Right lobe of liver (tissue), 4 donors: ENCODE measurements around the gene ADAR.

Experiments
- CTCF ChIP-seq, 4 donors: fragments of 200-600 bp in 3 of 4; fragments of 450-650 bp in 1 of 4; IDR thresholded peaks; one replicate each; pipeline versions ENCODE4 v1.5.1 to v1.8.0; 2016 to 2022; ENCODE audit warnings: antibody characterized with exemption in 4 of 4, mild to moderate bottlenecking in 2 of 4
- POLR2A ChIP-seq: fragments of 450-650 bp; IDR thresholded peaks from one replicate; pipeline ENCODE4 v1.6.1; 2017; ENCODE audit warnings: antibody characterized with exemption, mild to moderate bottlenecking
- donor health status: DM: no; HTN: no; CAD: no.
- donor health status: DM: no; HTN: no; CAD: no.
- donor health status: DM: no; HTN: yes; CAD: no.

- no peak for TF ChIP-seq CTCF (IDR thresholded peaks at IDR 0.05)
- TF ChIP-seq POLR2A, result no peak
These were observed 15.4 kb upstream of the ADAR start for GRCh38 chr1:154623358-154623757.
